PFSK-1 (cell line): ENCODE results near the gene GPR160.

Experiments used
- POLR2AphosphoS5 ChIP-seq: IDR thresholded peaks from 2 replicates; pipeline ENCODE4 v1.6.1; 2012; ENCODE audit warnings: low read depth, mild to moderate bottlenecking, control low read depth, low read length, moderate library complexity
- SIN3A ChIP-seq: IDR thresholded peaks from 2 replicates; pipeline ENCODE4 v1.6.1; 2012; ENCODE audit warnings: mild to moderate bottlenecking, low read length, moderate library complexity, borderline replicate concordance; ENCODE audit not compliant: insufficient read depth
- TAF1 ChIP-seq: IDR thresholded peaks from 2 replicates; pipeline ENCODE4 v1.6.1; 2012; ENCODE audit warnings: low read length, control low read depth, borderline replicate concordance; ENCODE audit not compliant: insufficient read depth

DNA sequence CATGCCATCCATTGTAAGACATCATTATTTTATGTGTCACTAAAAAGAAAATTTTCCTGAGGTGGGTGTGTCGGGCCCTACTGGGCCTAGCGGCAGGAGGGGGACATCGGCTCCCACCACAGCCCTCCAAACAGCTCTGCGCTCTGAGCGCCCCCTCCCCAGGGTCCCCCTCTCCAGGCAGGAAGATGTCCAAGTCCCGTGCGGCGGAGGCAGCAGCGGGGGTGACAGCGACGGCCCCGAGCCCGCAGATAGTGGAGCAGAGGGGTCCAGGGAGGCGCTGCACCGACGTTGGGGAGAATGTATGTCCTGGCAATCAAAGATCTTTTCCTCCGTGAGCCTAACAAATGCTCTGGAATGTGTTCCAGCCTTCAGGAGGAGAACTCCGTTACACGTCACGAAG, 24.3 kb downstream of the GPR160 start:
- TF ChIP-seq SIN3A (no peak), POLR2AphosphoS5 (no peak), TAF1 (no peak)
